Measurements from ENCODE around the gene CCDC188. TPM values are rescaled to one million over a fixed set of nuclear protein-coding genes. Genes with fewer than 3 reads are reported as not detected.

The CCDC188 gene
- total RNA-seq, 2 donors from 2014 or later: 1.5 TPM; not detected in 1

DNA sequence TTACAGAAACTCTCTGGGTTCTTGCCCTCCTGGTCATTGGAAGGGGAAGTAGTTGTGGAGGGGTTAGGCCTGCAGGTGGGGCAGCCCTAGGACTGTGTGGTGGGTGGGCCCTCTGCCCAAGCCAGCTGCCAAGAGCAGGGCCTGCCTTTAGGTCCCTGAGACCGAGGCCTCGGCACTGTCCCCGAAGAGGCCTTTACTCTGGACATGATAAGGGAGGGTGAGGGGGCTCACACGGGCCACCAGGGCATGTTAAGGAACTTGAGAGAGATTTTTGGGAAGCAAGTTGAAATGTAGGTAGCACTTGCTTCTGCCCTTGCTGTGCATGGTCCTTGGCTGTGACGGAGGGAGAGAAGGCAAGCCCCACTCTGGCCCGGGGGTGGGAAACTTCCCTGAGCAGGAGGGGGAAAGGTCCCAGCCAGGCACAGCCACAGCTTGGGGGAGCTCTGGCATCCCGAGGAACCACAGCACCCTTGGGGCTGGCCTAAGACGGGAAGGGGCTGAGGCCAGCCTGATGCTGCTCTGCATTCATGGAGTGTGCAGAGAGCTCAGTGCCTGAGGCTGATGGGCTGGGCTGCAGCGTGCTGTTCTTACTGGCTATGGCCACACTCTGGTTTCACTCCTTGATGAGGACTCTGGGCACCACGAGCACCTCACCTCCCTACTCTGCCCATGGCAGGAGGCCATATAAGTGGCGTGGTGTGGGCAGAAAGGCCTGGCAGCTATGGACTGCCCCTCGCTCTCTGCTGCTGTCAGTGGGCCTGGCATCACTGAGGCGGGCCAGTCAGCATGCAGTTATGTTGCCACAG, 42.7 kb downstream of the CCDC188 start:
- ATAC-seq (no peak), DNase-seq (no peak)
- no peaks in the 10 kb centered on the region for H3K27me3 Mint-ChIP-seq
- H3K27ac Mint-ChIP-seq: no peak overlapping the region
- peaks cover 13% of the 10 kb centered on the region for H3K4me1 Mint-ChIP-seq
- no peak overlapping the region for H3K4me3 Mint-ChIP-seq
- H3K36me3 Mint-ChIP-seq (ENCODE audit: low read depth): peaks cover 2% of the 10 kb centered on the region
- H3K9me3 ChIP-seq (ENCODE audit: control insufficient read depth, low read length, poor library complexity, severe bottlenecking): no peaks in the 10 kb centered on the region

GRCh38 chr22:20107471-20107901, 43.4 kb downstream of the CCDC188 start:
- DNase-seq: no peak
- no peaks in the 10 kb centered on the region for H3K27me3 Mint-ChIP-seq
- H3K9me3 ChIP-seq (ENCODE audit: control insufficient read depth, low read length, poor library complexity, severe bottlenecking): no peaks in the 10 kb centered on the region
- H3K27ac Mint-ChIP-seq: peak overlapping the region; percentile 47
- no peak for ATAC-seq
- H3K36me3 Mint-ChIP-seq (ENCODE audit: low read depth): peaks cover 2% of the 10 kb centered on the region
- peaks cover 13% of the 10 kb centered on the region for H3K4me1 Mint-ChIP-seq
- peak overlapping the region; percentile 62 for H3K4me3 Mint-ChIP-seq

- peaks cover 10% of the 10 kb centered on the region for H3K4me1 Mint-ChIP-seq
- ATAC-seq: no peak
- DNase-seq: no peak
- H3K27ac Mint-ChIP-seq: peak overlapping the region; percentile 47
- peaks cover 2% of the 10 kb centered on the region for H3K36me3 Mint-ChIP-seq (ENCODE audit: low read depth)
- H3K27me3 Mint-ChIP-seq: no peaks in the 10 kb centered on the region
- H3K4me3 Mint-ChIP-seq: no peak overlapping the region
- H3K9me3 ChIP-seq (ENCODE audit: control insufficient read depth, low read length, poor library complexity, severe bottlenecking): no peaks in the 10 kb centered on the region
These were observed 44.0 kb downstream of the CCDC188 start for GRCh38 chr22:20106849-20107237.

DNA sequence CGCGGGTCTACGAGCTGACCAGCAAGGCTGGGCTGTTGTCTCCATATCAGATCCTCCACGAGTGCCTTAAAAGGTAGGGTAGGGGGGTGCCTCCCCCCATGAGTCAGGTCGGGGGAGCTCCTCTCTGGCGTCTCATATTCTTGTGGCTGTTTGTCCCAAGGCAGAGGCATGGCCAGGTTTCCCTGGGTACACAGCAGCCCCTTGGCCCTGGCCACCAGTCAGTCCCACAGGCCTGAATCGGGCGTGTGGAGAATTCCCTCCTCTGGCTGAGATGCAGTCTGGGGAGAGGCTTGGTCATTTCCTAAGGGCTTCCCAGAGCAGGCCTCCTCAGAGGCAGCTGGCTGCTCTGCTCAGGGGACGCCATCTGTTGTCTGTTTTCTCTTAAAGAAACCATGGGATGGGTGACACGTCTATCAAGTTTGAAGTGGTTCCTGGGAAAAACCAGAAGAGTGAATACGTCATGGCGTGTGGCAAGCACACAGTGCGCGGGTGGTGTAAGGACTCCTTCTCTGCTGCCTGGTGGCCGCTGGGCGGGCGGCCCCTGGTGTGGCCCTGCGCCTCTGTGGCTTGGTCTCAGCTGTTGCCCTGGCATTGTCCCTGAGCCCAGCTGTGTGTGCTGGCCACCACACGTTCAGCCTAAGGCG, 44.5 kb downstream of the CCDC188 start:
- H3K4me1 Mint-ChIP-seq: peaks cover 10% of the 10 kb centered on the region
- no peaks in the 10 kb centered on the region for H3K9me3 ChIP-seq (ENCODE audit: control insufficient read depth, low read length, poor library complexity, severe bottlenecking)
- H3K36me3 Mint-ChIP-seq (ENCODE audit: low read depth): peaks cover 2% of the 10 kb centered on the region
- H3K27me3 Mint-ChIP-seq: no peaks in the 10 kb centered on the region
- no peak overlapping the region for H3K4me3 Mint-ChIP-seq
- DNase-seq (no peak), ATAC-seq (no peak)
- peak overlapping the region; percentile 47 for H3K27ac Mint-ChIP-seq

- Mint-ChIP-seq H3K27ac (peak overlapping the region; percentile 16), H3K4me1 (peaks cover 16% of the 10 kb centered on the region), H3K27me3 (no peaks in the 10 kb centered on the region), H3K36me3 (ENCODE audit: low read depth) (peaks cover 2% of the 10 kb centered on the region), H3K4me3 (no peak overlapping the region)
- H3K9me3 ChIP-seq (ENCODE audit: control insufficient read depth, low read length, poor library complexity, severe bottlenecking): no peaks in the 10 kb centered on the region
- ATAC-seq (no peak), DNase-seq (no peak)
These were observed 45.2 kb downstream of the CCDC188 start for GRCh38 chr22:20105456-20106204.

- DNase-seq (no peak), ATAC-seq (no peak)
- Mint-ChIP-seq H3K4me1 (peaks cover 27% of the 10 kb centered on the region), H3K27me3 (no peaks in the 10 kb centered on the region), H3K36me3 (ENCODE audit: low read depth) (peaks cover 2% of the 10 kb centered on the region), H3K4me3 (peak overlapping the region; percentile 41), H3K27ac (peak overlapping the region; percentile 96)
- H3K9me3 ChIP-seq (ENCODE audit: control insufficient read depth, low read length, poor library complexity, severe bottlenecking): no peaks in the 10 kb centered on the region
These were observed 48.6 kb downstream of the CCDC188 start for GRCh38 chr22:20102203-20102780.

DNA sequence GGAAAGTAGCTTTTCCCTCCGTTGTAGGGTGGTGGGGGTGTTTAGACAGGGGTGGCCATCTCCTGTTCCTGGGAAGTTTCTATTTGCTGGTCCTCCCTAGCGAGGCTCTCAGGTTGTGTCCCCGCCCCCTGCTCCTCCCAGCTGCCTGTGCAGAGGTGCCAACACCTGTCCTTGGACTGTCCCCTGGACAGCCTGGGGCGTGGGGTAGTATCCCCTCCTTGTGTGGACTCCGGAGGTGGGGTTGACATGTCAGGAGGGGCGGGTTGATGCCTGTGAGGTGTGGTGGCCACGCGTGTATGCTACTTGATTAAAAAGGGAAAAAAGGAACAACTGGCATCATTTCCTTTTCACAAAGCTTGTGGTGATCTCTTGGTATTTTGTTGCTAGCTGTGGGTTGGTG, 49.2 kb downstream of the CCDC188 start:
- H3K9me3 ChIP-seq (ENCODE audit: control insufficient read depth, low read length, poor library complexity, severe bottlenecking): no peaks in the 10 kb centered on the region
- ATAC-seq (no peak), DNase-seq (no peak)
- Mint-ChIP-seq H3K36me3 (ENCODE audit: low read depth) (peaks cover 2% of the 10 kb centered on the region), H3K27ac (peak overlapping the region; percentile 96), H3K4me1 (peaks cover 31% of the 10 kb centered on the region), H3K27me3 (no peaks in the 10 kb centered on the region), H3K4me3 (no peak overlapping the region)

GRCh38 chr22:20099099-20099711, 51.6 kb downstream of the CCDC188 start:
- Mint-ChIP-seq H3K36me3 (ENCODE audit: low read depth) (peaks cover 7% of the 10 kb centered on the region), H3K4me3 (peak overlapping the region; percentile 87), H3K4me1 (peaks cover 34% of the 10 kb centered on the region), H3K27me3 (no peaks in the 10 kb centered on the region), H3K27ac (peak overlapping the region; percentile 96)
- H3K9me3 ChIP-seq (ENCODE audit: control insufficient read depth, low read length, poor library complexity, severe bottlenecking): no peaks in the 10 kb centered on the region
- ATAC-seq (no peak), DNase-seq (no peak)

Other genes with a start within 250 kb of the CCDC188 start
- 10 to 100 TPM; 28.2 to 37.3 TPM for gene COMT, start 209.3 kb downstream of the CCDC188 start, total RNA-seq
- 10 to 100 TPM; 16.8 to 25.6 TPM for gene TXNRD2, start 209.2 kb downstream of the CCDC188 start, total RNA-seq
- gene ARVCF, start 134.2 kb downstream of the CCDC188 start, total RNA-seq: 1 to 10 TPM; 1.3 to 2.8 TPM
- gene TANGO2, start 129.9 kb downstream of the CCDC188 start, total RNA-seq: 10 to 100 TPM; 31.7 to 44.3 TPM
- 10 to 100 TPM; 32.0 to 37.9 TPM for gene DGCR8, start 70.8 kb downstream of the CCDC188 start, total RNA-seq
- 10 to 100 TPM; 65.7 to 75.2 TPM for gene RANBP1, start 35.0 kb downstream of the CCDC188 start, total RNA-seq
- 10 to 100 TPM; 77.1 to 85.5 TPM for gene TRMT2A, start 33.8 kb downstream of the CCDC188 start, total RNA-seq
- gene ZDHHC8, start 19.3 kb downstream of the CCDC188 start, total RNA-seq: 10 to 100 TPM; 60.1 to 75.8 TPM
- 1 to 10 TPM in 1 of 2 donors, under 1 TPM in 1; 0.68 to 2.1 TPM for gene RTN4R, start 117.3 kb upstream of the CCDC188 start, total RNA-seq
- 10 to 100 TPM; 29.2 to 31.7 TPM for gene DGCR6L, start 169.0 kb upstream of the CCDC188 start, total RNA-seq
- gene ZNF74, start 243.1 kb upstream of the CCDC188 start, total RNA-seq: 1 to 10 TPM; 5.2 to 5.6 TPM

All from T-helper 17 cell (primary cell).